GM18868 (cell line): ENCODE measurements around the gene APAF1.

Experiments
- ATAC-seq: cut with Tn5 transposase; IDR thresholded peaks from one replicate; pipeline ENCODE4 v1.9.1; 2021; ENCODE audit warnings: mild to moderate bottlenecking, moderate library complexity; ENCODE audit not compliant: unreplicated experiment

Gene APAF1

DNA sequence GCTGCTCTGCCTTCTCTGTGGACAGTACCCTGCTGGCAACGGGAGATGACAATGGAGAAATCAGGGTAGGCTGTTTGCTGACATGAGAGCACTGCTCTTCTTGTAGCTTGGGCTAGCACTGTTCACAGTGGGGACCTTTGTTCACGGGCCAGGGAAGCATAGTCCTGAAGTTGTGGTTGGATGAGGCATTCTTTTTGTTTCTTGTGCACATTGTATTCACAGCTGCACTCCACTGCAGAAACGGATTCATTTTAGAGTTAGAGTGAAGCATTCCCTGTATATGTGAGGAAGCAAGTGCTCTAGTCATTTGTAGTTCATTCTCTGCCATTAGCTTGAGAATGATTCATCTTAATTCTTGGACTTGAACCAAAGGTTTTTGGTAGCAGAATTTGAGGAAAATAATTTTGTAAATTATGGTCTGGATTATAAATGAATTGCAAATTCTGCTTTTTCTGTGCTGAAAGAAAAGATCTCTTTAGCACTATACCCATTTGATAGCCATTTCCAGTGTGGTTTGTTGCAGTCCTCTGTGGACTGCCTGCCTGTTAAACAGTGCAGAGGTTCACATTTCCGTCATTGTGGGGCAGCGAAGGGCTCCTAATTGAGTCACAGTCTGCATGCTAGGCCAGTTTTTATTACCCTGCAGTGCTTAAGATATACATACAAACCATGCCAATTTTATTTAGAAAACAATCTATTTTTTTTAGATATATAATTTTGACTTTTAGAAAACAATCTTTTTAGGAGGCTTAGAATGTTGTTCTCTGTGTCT lies 80.6 kb downstream of the APAF1 start:
- peak; percentile 92 for ATAC-seq

DNA sequence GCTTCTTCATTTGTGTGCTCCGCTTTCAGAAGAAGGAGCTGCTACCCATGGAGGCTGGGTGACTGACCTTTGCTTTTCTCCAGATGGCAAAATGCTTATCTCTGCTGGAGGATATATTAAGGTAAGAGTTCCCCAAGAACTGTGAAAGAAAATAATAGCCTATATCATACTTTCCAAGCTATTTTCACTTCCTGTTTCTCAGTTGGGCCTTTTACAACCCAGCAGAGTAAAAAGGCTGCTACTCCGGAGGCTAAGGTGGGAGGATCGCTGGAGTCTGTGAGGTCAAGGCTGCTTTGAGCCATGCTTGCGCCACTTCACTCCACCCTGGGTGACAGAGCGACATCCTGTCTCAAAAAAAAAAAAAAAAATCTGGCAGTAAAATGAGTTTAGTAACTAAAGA lies 82.1 kb downstream of the APAF1 start:
- ATAC-seq, result no peak

DNA sequence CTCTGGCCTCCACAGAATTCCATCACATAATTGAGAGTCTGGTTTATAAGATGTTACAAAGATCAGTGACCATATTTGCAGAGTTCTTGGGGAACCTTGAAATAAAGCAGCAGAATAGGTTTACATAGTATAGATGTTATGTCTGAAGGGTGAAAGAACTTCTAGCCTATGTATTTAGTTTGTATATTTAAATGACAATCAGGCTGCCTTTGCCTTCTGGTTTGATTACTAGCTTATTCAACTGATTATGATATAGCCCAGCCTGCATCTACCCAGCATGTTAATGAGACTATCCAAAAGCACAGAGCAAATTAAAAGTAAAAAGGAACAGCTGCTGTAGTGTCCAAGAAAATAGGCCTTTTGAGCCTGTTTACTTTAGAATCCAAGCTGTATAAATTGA lies 85.3 kb downstream of the APAF1 start:
- no peak for ATAC-seq

DNA sequence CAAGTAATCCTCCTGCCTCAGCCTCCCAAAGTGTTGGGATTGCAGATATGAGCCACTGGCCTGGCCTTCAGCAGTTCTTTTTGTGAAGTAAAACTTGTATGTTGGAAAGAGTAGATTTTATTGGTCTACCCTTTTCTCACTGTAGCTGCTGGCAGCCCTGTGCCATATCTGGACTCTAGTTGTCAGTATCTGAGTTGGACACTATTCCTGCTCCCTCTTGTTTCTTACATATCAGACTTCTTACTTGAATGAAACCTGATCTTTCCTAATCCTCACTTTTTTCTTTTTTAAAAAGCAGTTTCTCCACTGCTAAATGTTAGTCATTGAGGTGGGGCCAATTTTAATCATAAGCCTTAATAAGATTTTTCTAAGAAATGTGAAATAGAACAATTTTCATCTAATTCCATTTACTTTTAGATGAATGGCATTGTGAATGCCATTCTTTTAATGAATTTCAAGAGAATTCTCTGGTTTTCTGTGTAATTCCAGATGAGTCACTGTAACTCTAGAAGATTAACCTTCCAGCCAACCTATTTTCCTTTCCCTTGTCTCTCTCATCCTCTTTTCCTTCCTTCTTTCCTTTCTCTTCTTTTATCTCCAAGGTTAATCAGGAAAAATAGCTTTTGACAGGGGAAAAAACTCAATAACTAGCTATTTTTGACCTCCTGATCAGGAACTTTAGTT lies 88.7 kb downstream of the APAF1 start:
- ATAC-seq, result no peak

DNA sequence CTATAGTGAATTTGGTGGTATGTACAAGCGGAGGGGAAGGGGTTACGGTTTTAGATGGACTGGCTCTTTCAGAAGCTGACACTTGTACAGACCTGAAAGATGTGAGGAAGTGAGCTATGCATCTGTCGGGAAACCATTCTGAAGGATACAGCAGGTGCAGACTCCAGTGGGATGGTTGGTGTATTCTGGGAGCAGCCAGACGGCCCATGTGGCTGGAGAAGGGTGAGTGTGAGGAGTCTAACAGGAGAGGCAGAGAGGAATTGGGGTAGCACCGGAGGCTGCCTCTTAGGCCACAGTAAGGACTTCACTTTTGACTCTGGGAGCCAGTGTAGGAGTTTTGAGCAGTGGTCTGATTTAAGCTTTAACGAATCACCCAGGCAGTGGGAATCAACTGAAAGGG lies 90.7 kb downstream of the APAF1 start:
- ATAC-seq, result no peak

DNA sequence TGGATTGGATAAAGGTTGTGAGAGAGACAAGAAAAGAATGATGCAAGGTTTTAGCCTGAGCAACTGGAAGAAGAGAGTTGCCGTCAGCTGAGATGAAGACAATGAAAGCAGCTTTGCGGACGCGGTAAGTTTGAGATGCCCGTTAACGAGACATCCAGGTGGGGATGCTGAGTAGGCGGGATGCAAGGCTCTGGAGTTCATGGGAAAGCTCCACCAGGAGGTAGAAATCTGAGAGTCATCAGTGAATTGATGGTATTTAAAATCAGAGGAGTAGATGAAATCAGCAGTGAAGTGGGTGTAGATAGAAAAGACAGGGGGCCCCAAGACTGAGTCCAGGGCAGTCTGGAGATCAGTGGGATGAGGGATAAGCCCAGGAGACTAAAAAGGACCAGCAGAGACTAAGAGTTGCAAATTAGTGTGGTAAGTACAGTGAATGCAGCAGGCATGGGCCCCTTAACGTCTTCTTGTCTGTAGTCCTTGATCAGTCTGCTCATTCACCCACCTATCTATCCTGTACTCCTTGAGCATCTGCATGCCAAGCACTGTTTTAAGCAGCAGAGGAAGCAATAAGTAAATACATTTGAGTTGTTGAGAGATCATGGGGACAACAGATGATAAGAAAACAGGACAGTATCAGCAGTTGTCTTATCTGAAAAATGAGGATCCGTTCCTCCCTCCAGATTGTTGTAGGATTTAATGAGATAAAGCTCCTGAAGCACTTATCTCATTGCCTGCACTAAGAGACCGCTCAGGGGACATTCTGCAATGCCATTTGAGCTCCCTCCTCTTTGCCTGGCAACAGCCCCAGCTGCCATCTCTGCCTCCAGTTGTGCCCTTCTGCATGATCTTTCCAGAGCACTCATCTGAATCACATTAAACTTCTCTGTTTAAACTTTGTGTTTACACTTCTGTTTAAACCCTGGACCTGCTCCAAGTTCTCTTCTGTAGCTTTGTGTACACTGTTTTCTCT lies 91.5 kb downstream of the APAF1 start:
- no peak for ATAC-seq

DNA sequence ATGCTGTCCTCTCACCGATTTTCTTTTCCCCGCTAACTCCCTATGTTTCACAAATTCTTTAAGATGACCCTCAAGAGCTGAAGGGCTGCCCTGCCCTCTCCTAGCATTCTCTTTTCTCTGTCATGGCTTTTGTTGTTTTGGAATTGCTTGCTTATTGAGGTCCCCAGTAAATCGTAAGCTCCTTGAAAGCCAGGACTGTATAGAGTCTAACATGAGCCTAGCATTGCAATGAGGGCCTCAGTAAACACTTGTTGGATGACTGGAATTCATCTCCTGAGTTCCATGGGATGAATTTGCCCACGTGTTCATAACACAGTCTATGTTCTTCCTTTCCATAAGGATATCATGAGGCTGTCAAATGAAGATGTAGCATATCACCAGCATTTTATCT lies 92.2 kb downstream of the APAF1 start:
- ATAC-seq, result no peak

DNA sequence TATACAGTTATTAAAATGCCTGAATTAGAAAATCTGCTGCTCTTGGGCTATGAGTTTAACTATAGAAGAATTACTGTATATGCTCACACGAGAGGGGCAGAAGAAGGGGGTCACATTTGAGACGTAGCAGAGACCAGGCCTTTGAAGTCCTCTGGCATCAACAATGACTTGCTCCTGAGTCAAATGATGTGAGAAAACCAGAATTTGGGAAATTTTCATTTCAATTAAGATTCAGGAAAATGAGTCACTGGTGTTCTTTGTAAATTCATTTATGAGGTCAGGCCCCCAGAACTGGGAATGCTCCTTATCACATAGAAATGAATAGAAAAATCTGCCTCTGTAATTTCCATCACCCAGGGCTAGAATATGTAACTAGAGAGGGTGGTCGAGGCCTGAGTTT lies 92.9 kb downstream of the APAF1 start:
- no peak for ATAC-seq

DNA sequence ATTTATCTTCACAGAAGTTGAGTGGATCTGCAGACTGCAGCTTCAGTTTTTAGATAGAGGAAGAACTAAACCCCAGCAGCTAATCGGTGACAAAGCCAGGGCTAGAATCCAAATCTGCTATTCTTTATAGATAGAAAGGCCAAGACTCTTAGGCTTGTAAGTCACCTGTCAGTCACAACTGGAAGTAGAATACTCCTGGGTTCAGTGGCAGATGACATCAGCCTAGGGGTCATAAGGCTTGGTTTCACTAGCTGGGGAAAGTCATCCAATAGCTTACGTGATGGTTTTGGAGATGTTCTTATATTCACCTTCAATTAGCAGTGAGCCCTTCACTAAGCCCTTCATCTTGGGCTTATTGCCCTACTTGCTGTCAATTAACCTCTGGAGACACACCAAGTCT lies 93.4 kb downstream of the APAF1 start:
- ATAC-seq, result no peak

DNA sequence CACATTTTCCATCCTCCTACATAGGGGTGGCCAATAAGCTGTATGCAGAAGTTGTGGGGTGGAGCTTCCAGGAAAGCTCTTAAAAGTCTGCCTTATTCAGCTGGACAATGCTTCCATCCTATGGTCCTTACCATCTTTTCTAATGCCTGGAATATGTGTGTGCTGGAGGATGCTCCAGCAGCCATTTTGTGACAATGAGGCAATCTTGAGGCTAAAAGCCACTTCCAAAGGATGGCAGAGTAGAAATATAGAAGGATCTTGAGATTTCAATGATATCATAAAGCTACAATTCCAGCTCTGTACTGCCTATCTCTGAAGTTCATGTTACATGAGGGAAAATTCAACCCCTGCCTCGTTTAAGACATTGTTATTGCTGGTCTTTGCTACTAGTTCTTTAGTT lies 95.7 kb downstream of the APAF1 start:
- no peak for ATAC-seq

DNA sequence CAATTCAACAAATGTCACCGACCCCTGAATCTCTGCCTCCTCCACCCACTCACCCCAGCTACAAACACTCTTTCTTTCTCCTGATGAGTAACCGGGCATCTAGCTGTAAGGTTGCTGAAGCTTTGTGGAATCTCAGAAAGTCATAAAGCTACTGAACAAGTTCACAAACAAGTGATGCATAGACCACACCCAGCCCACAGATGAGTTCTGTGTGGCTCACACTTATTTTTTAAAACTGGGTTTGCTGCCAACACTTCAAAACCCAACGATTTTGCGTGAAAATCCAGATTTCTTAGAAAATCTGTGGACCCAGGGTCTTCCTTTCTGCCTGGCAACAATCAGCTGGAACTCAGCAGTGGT lies 96.1 kb downstream of the APAF1 start:
- ATAC-seq, result no peak

DNA sequence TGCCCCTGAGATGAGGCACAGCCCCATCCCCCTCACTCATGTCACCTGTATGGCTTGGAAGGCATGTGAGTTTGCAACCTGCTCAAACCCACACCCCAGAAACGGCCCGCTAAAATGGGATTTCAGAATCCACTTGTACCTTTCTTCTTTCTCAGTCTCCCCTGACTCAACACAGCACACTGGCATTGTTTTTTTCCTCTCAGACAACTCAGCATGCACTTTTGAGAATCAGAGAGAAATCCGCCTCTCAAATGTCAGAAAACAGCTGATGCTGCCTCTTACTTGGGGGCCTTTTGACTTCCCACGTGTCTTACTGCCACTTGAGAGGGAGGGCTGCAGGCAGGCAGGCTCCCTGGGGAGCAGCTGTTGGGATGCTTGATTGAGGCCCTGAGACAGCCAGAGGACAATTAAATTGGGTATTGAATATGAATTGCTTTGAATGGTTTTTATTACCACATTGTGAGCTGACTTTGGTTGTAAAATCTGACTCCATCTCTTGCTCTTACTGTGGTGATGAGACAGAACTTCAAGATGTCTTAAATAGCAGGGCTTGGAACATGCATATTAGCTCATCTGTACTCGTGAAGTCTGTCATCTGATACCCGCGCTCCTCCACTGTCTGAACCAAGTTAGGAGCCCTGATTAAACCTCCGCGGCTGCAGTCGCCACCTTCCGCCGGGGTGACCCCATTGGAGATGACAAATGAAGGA lies 96.6 kb downstream of the APAF1 start:
- no peak for ATAC-seq

DNA sequence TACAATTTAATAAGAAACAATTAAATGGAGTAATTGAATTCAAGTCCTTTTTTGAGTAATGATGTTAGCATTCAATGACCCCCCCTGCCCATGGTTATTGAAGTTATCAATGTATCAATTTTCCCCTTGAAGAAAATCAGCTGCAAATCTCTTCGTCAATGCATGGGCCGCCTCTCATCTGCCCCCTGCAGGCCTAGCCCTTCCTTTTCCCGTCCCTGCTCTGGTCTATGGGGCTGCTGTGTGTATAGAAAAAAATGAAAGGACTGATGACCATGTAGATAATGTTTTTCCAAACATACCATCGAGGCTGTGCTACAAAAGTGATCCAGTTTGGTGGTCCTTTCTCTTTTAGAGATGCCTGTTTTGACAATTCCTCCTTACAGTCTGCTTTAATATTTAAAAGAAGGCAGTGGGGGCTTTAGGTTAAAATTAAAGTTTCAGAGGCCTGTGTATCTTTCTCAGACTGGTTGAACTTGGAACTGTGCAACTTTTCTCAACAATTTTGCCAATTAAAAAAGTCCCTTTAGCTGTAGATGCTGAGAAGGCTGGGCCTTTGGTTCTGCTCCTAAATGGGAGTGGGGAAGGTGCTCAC lies 98.4 kb downstream of the APAF1 start:
- peak; percentile 61 for ATAC-seq

DNA sequence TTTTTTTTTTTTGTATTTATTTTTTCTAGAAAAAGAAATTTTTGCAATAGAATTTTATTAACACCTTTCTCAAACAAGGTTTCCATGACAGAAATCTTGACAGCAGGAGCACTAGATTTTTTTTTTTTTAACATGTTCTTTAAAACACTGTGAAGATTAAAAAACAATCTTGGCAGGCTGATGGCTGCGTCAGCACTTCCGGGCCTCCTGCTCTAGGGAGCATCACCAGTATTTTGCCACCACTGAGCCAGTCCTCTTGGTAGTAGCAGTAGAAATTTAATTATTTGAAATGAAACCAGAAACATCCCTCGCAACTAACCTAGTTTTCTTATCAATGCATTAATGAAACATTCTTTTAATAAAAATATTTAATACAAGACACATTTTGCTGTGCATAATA lies 99.6 kb downstream of the APAF1 start:
- ATAC-seq, result no peak

DNA sequence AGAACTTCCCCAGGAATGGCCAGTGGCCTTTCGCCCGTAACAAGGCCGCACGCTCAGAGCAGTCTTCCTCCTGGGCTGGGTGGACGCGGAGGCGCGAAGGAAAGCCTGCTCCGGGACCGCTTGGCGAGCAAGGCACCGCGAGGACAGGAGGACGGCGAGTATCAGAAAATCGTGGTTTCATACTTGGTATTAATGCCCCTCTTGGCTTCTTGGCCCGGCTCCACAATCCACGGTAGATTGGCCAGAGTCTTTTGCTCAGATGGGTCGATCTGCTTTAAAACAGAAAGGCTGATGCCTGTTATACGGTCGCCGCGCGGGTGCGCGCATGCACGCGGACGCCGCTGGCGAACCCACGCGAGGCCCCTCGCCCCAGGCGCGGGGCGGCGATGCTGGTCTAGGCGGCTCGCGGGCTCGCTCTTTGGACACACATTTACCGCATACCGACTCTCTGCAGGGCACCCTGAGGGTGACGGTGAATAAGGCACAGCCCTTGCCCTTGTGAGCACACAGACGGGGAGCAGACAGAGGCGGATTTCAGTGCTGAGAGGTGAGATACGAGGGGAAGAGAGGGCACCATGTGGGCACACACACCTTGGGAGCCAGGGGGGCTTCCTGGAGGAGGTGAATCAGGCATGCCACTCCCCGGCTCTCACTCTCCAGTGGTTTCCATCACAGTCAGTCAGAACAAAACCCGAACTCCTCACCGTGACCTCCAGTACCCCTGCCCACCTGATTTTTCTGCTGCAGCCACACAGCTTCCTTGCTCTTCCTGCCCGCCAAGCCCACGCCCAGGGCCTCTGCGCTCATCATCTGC lies 100.7 kb downstream of the APAF1 start:
- peak; percentile 48 for ATAC-seq

DNA sequence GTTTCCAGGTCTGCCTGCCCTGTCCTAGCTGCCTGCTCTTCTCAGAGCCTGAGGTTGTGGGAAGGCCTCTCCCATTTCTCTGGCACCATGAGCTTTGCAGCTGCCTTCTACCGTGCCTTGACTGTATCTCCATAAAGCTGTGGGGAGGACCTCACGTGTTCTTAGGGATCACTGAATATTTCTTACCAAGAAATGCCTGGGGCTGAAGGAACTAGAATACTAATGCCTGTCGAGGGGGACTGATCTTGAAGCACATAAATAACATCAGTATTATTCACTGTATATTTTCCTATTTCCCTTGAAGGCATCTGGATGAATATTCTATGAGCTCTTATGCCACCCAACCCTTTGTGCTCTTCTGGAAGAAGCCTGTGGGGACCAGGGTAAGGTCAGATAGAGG lies 103.4 kb downstream of the APAF1 start:
- ATAC-seq, result no peak

DNA sequence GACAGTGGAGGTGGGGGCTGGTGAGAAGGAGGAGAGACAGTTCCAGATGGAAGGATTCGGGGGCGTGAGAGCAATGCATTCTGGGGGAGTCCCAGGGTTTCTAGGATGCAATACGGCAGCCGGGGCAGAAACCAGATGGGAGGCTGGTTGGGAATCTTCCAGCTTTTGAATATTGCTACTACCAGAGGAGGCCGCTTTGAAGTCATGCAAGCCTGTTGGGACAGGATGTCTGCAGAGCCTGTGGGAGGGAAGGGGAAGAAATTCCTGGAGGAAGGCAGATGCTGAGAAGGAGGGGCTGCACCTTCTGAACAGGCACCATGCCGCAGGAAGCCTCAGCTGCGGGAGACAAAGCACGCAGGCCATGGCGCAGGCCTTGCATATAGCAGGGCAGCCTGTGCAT lies 105.4 kb downstream of the APAF1 start:
- ATAC-seq, result no peak

DNA sequence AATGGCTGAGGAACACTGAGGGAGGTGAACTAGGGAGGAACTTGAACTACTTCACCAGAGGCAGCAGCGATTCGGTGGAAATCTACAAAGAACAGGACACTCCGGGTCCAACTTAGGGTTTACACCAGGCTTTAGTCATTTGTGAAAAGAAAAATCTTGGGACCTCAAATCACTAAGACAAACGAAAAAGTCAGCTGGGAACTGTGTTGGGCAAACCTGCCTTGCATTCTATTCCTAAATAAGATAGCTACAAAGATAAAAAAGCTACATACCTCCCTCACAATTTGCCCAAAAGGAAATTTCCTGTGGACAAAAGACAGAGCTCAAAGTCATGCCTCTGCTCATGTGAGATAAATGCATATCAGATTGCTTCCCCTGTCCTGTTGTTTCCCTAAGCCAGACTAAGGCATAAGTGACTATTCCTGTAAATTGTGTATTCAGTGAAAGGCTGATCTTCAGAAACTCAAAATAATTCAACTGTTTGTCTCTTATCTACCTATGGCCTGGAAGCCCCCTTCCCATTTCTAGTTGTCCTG lies 106.6 kb downstream of the APAF1 start:
- no peak for ATAC-seq

DNA sequence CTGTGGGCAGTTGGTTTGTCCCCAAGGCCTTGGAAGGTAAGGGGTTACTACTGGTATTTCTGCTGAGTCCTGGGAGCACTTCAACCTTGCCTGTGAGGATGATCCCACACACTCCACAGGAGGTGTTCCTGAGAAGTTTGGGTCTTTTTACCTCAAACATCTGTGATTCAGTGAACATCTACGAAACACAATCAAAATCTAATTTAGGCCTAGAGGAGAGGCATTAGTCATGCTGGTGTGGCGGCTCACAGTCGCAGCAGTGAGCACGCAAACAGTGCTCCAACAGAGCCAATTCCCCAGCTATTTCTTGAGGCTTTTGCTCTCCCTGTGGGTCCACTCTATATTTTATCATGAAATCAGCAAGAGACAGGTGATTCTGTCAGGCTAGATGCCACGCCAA lies 107.6 kb downstream of the APAF1 start:
- no peak for ATAC-seq

DNA sequence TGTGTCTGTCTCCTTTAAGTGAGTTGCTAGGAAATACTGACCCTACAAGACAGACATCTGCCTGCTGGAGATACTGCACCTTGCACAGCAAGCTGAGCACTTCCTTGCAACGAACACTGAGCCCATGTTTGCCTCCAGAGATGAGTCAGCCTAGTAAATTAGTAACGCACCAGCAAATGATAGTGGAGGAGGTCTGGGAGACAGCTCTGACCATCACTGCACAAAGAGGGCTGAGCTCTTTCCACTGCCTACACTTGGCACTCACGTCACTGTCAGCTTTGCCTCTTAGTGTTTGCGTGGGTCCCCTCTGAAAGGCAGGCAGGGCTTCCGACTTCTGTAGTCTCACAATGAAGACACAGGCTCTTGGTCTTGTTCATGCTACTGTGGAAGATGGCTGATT lies 109.0 kb downstream of the APAF1 start:
- peak; percentile 99 for ATAC-seq
